A549 (cell line): Measurements from ENCODE around the gene VWC2.

Source experiments
- CHD4 ChIP-seq: fragments of 200-600 bp; sonication (generic); IDR thresholded peaks from 2 replicates; pipeline ENCODE4 v1.6.1; 2016; ENCODE audit warnings: antibody characterized with exemption, mild to moderate bottlenecking, borderline replicate concordance
- CTCF ChIP-seq: fragments of >200 bp; sonication (Bioruptor Twin); formaldehyde crosslinking; IDR thresholded peaks from 3 replicates; pipeline ENCODE4 v1.5.1; 2016
- EP300 ChIP-seq, 2 experiments: fragments of >200 bp; sonication (Bioruptor Twin); formaldehyde crosslinking; IDR thresholded peaks; 2 replicates in 1 of 2; 3 replicates in 1 of 2; pipeline ENCODE4 v1.6.1; 2016 to 2017
- HOXB13 ChIP-seq: fragments of 250-450 bp; sonication (Bioruptor Pico); IDR thresholded peaks from 2 replicates; pipeline ENCODE4 v1.5.0; 2020; ENCODE audit warnings: low read depth, mild to moderate bottlenecking, moderate library complexity
- MAX ChIP-seq: IDR thresholded peaks from 2 replicates; pipeline ENCODE4 v1.6.1; 2012
- MAZ ChIP-seq: fragments of 150-350 bp; IDR thresholded peaks from 2 replicates; pipeline ENCODE4 v1.6.1; 2014; ENCODE audit warnings: antibody characterized with exemption, low read depth, low read length, borderline replicate concordance
- NPAS2 ChIP-seq: fragments of 250-450 bp; sonication (Bioruptor Pico); IDR thresholded peaks from 2 replicates; pipeline ENCODE4 v1.8.0; 2022; ENCODE audit warnings: mild to moderate bottlenecking, moderate library complexity, borderline replicate concordance
- POLR2A ChIP-seq: IDR thresholded peaks from 2 replicates; pipeline ENCODE4 v1.6.1; 2012; ENCODE audit warnings: mild to moderate bottlenecking, low read length
- SREBF2 ChIP-seq: fragments of 450-650 bp; IDR thresholded peaks from 2 replicates; pipeline ENCODE4 v1.6.1; 2014; ENCODE audit warnings: mild to moderate bottlenecking, moderate library complexity
- USF2 ChIP-seq: fragments of 450-650 bp; IDR thresholded peaks from 2 replicates; pipeline ENCODE4 v1.6.1; 2014; ENCODE audit warnings: antibody characterized with exemption

- TF ChIP-seq HOXB13 (CRISPR knock-in tag) (no peak), CTCF (no peak), MAX (no peak), CHD4 (no peak), POLR2A (no peak), SREBF2 (no peak), EP300 (IDR thresholded peaks at IDR 0.05) (no peak), NPAS2 (no peak), USF2 (no peak), MAZ (no peak)
Measured at GRCh38 chr7:49773218-49773935, at the start of gene VWC2.
